ENCODE measurements around the gene TGFB3.

Gene TGFB3

DNA sequence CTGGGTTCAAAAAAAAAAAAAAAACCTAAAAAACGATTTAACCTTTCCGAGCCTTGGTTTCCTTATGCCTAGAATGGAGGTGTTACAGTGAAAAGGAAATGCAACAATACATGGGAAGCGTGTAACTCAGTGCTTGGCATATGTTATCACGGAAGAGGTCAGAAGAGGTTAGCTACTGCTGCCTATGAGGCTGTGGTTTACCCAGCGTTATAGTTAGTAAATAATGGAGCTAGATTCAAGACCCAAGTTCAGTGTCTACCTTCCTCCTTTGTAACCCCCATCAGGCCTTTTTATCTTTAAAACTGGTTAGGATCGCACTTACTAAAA lies 4.6 kb upstream of the TGFB3 start:
- ATAC-seq = no peak
- DNase-seq = no peak

DNA sequence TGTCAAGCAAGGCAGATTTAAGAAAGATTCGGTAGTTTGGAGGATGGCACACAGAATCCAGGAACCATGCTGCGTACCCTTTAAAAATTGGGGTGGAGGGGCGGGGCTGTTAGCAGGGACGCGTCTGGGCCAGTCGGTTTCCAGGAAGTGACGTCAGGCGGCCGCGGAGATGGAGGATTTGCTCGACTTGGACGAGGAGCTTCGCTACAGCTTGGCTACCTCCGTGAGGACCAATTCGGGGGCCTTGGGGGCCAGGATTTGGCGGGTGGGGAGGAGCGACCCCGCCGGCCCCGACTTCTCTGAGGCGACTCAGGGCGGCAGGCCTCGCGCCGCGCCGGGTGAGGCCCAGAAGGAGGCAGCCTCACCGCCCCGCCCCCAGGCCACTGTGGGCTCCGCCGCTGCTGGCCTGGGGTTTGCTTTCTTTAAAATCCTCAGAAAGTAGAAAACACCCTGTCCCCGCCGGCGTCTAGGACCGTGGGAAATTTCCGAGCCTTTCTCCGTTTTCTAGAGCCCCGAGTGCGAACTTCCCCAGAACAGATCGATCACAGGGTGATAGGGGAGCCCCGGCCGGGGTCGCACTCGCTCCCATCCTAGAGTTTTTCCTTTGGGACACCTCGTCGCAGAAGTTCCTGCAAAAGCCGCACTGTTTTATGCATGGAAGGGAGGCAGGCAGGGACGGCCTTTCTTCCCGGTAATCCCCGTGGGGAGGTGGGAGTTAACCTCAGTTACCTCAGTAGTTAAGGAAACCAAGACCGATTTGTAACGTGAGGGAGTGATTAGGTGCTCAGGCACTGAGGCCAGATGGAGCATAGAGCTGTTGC lies 4.0 kb upstream of the TGFB3 start, which contains the start of gene IFT43:
Gene IFT43, plus strand, starts transcription at position 146 of the 821 bp plus-strand sequence. Its CDS starts 24 bp downstream, at position 170.
- ATAC-seq (peak; percentile 76), DNase-seq (peak; percentile 92)

DNA sequence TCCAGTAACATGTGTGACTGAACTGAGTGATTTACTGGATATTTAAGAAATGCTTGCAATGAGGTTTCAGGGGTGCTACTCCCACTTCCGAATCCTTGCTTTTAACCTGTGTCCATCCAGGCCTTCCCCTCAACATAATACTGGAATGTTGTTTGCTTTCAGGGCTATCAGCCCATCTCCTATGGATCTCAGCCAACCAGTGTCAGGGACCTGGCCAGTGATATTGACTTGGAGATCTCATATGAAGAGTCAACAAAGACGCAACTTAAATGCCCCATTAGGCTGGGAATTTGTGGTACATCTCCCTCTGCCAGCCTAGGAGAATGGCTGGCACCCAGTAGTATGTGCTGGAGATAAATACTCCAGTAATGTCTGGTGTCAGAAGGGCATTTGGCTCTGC lies 2.9 kb upstream of the TGFB3 start:
- DNase-seq (no peak), ATAC-seq (no peak)

DNA sequence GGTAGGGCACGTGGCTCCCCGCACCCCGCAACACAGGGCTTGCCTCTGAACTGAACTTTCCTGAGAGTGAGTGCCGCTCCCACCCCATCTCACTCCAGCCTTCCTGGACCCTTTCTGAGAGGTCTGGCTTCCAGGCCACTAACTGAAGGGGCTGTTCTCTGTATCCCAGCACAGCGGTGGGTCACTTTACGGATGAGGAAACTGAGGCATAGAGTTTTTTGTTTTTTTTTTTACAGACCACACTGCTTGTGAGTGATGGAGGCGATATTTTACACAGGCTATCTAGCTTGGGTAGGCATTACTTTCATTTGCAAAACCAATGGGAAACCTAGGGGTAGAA lies 1.2 kb upstream of the TGFB3 start:
- ATAC-seq (no peak), DNase-seq (no peak)

DNA sequence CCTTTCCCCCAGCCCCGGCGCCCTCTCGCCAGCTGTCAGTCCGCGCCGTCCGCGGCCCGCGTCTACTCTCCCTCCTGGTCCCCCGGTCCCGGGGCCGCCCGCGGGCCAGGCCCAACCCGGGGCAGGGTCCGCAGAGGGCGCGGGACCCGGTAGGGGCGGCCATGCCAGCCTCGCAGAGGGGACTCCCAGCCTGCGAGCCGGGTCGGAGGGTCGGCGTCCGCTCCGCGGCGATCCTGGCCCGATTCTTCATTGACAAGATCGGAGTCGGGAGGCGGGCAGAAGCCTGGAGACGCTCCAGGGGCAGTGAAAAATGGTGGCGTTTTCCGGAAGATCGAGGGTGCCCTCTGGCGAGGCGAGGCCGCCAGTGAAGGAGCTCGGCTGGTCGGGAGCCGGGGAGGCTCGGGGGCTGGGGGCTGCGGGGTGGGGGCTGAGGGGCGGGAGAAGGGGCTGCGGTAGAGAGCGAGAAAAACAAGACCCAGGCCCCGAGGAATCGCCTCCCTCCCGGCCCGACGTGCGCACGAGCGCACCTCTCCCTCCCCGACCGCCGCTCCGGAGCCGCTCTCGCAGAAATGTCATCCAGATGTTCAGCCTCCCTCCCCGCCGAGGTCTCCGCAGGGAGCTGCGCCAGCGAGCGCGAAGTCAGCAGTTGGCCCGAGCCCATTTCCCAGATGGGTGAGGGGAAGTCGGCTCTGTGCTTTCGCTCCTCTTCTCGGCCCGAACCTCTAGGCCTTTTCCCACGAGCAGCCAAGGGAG lies 647 bp upstream of the TGFB3 start:
- ATAC-seq (peak; percentile 72), DNase-seq (peak; percentile 79)

DNA sequence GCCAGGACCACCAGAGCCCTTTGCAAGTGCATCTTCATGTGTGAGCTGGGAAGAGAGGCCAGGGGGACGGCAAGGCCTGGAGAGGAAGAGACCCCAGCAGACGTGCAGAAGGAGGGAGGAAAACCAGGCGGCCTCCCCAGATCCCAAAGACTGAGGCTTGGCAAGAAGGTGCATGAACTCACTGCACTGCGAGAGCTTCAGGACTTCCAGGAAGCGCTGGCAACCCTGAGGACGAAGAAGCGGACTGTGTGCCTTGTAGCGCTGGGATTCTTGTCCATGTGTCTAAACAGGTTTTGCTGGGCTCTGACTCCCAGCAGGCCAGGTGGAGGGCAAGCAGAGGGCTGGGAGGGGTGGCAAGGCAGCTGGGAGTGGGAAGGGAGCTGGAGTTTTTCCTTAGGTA lies 939 bp downstream of the TGFB3 start:
- DNase-seq (no peak), ATAC-seq (no peak)

DNA sequence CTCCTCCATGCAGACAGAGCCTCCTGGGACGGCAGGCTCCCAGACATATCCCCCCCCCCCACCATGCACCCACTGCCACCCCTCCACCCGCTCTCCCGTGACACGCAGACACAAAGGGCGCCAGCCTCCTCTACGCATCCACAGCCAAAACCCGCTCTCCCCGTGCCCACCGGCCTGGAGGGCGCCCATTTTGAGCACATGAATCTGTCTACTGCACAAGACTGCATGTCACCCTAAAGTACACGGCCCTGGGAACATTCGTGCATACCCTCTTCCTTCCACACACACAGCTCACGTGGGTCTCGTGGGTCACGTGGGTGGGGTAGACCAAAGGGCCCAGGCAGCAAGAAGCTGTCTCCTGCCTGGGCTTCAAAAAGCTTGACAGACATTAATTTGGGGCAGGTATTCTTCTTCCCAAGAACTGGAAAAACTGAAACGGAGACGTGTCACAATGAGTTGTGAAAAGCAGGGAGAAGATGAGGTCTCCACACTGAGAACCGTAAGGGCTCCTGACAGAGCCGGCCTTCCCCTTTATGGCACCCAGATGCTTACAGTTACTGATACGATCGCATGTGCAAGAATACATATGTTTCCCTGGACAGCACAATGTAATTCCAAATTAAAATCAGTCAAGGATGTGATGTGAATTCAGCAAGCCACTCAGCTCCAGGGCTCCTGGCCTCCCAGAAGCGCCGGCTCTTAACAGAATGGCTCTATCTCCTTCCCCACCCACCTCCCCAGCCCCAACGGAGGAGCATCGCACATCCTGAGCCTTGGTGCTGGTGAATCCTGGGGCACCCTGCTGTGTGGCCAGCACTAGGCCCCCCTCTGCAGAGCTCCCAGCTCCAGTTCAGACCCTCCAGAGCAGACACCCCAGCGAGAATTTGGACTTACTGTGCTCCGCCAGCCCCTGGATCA lies 1.9 kb downstream of the TGFB3 start:
- DNase-seq (no peak), ATAC-seq (no peak)

DNA sequence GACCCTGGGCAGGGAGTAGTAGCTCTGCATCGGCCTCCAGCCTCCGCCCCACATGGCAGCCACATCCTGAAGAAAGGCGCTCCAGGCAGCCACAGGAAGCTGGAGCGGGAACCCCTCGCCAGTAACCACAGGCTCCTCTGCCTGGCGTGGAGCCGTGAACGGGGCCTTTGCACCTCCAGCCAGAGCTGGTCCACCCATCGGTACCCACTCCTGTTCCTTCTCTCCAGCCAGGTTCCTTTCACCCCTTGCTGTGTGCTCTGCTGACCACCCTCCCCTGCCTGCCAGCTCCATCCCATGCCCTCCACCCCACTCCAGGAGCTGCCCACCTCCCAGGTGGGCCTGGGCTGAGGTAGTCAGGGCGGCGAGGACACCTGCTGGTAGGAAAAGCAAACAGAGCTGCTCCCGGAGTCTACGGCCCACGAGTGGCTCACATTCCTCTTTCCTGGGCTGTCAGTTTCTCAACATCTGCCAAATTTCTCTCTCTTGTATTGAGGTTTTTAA lies 2.7 kb downstream of the TGFB3 start:
- ATAC-seq = no peak
- DNase-seq = peak; percentile 46

DNA sequence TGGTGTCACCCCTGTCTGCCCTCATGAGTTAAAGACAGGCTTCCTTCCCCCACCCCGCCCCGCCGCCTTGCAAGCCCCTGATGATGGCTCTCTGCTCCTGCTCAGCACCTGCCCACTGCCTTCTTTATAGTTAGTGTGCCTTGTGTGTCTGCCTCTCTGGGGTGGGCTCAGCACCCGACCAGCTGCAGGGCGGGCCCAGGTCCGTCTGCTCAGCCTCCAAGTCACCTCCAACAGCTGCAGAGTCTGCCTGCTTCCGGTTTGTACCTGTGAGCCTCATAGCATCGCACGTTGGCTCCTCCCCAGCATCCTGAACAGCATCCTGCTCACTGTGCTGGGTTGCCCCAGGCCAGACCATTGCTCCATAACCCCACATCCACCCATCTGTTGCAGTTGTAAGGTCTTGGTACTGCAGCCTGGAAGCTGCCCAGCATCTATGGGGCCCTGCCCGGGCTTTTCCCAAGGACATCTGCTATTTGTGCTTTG lies 3.5 kb downstream of the TGFB3 start:
- DNase-seq = no peak

DNA sequence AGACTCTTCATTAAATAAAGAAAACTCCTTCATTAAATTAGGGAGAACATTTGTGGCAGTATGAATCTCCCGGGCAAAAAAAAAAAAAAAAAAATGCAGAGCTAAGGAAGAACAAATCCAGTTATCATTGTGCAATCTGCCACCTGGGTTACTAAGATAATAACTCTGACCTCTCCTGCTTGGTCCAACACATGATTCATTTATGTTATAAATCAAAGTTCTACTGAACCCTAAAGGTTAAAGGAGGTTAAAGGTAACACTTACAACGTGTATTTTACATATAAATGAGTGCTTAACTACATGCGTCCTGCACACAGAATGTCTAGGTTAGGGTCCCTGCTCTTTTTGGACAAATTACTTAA lies 4.2 kb downstream of the TGFB3 start:
- ATAC-seq = no peak

More for the DNA sequence above, 3.5 kb downstream of the TGFB3 start:
- ATAC-seq = no peak

DNA sequence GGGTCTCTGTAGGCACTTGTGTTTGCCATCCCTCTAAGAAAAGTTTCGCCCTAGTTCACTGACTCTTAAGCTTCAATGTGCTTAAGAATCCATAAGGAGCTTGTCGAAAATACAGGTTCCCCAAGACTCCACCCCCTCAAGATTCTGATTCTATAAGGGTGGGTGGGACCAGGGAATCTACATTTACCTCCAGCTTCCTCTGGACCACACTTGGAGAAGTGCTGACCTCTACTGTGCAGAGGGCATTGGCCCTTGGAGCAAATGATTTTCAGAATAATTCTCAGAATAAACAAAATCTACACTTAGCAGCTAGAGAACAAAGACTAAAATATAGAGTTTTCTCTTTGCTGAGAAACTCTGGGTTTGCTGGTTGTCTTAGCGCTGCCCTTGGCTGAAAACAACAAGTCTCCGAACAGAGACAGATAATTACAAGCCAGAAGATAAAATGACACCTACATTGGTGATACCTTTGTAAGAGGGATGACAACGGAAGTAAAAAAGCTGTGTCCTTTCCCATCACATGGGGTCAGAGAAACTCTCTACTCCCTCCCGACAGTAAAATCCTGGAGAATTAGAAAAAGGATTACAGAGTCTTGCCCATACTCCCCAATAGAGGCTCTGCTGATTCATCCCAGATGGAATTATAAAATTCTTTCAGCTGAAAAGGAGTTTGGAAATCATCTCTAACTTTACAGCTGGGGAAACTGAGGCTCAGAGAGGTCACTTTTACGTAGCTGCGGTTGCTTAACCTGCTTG lies 4.8 kb downstream of the TGFB3 start:
- no peak for ATAC-seq

More for the DNA sequence above, 4.2 kb downstream of the TGFB3 start:
- no peak for DNase-seq

DNA sequence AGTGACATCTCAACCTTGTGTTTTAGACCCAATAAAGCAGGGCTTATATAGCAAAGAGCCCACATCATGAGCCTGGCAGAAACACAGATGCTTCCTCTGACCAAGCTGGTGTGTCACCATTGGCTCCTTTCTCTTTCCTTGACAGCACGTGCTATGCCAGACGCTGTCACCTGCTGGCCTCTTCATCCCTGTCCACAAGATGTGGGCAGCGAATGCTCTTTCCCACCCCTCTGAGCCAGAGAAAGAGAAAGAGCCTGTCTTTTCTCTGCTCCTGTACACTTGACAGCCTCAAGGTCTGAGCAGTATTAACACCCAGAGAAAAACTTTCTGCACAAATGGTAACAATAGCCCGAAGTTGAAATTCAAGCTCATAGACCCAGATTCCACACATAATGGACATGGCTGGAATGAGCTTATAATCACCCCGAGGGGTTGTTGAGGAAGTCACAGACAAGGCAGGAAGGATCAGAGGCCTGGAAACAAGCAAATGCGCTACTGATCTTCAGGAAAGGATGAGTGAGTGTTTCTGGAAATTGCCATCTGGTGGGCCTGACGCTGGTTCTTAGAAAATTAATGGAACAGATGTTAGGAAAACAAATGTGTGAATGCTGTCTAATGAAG lies 8.9 kb downstream of the TGFB3 start:
- ATAC-seq = no peak
- DNase-seq = no peak

More for the DNA sequence above, 4.8 kb downstream of the TGFB3 start:
- no peak for DNase-seq

DNA sequence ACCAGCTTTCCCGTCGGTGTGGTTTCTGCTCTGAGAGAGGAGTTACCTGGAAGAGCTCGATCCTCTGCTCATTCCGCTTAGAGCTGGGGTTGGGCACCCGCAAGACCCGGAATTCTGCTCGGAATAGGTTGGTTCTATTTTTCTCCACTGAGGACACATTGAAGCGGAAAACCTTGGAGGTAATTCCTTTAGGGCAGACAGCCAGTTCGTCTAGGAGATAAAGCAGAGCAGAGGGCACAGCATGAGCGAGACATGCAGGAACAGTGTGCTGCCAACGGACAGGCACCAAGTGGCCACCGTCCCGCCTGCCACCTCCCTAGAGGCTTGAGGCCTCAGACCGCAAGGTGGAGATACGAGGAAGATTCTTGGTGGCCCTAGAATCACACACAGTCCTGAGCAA lies 10.3 kb downstream of the TGFB3 start:
- ATAC-seq (no peak), DNase-seq (no peak)

DNA sequence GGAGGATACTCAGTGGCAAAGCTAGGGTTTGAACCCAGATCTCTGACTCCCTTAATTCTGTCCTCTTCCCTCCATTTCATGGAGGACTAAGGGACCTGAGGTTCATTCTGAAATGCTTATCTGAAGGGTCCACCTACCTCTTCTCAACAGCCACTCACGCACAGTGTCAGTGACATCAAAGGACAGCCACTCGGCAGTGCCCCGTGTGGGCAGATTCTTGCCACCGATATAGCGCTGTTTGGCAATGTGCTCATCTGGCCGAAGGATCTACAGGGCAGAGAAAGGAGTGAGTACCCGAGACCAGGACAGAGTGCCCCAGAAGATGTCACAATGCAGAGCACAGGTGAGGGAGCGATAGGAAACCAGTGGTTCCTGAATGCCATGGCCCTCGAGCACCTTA lies 10.8 kb downstream of the TGFB3 start:
- no peak for DNase-seq
- no peak for ATAC-seq

DNA sequence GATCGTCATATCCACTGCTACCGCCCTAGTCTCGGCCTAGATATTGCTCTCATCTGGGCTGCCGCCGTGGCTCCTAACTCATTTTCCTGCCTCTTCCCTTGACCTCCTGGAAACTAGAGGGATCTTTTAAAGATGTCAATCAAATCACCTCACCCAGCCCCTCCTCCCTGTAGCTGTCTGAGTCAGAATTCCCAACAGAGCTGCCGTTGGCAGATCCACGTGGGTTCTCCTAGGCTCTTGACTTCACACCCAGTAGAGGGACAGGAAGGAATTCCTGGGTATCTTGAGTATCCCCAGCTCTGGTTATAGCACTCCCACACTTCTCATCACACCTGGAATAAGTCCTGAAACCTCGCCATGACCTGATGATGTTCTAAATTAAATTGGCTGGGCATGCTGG lies 11.9 kb downstream of the TGFB3 start:
- ATAC-seq (no peak), DNase-seq (no peak)

DNA sequence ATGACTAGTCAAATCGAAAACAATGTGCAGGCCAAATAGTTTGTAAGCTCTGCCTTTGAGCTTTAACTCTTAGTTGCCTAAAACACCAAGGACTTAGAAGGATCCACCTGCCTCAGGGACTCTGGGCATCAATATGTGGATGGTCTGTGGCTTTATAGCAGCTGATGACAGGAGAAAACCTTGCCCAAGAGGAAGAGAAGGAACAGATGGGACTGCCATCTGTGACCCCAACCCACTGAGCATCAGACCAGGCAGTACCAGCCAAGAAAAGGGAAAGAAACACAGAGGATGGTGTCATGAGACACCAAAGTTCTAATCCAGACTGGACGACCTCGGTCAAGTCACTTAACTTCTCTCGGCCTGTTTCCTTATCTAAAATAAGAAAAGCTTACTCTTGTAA lies 12.7 kb downstream of the TGFB3 start:
- no peak for DNase-seq
- ATAC-seq = no peak

DNA sequence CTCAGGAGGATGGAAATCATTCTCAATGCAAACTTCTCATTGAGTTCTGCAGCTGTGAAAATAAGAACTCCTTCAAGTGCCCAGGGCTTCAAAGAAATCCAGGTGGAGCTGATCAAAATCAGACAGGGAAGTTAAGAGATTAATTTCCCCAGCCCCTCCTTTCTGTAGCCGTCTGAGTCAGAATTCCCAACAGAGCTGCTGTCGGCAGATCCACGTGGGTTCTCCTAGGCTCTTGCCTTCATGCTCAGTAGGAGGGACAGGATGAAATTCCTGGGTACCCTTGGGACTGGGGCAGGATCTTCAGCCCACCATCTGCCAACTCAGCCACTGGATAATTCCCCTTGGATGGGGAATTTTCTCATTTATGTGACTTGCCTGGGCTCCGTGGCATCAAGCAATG lies 13.3 kb downstream of the TGFB3 start:
- DNase-seq (no peak), ATAC-seq (no peak)

DNA sequence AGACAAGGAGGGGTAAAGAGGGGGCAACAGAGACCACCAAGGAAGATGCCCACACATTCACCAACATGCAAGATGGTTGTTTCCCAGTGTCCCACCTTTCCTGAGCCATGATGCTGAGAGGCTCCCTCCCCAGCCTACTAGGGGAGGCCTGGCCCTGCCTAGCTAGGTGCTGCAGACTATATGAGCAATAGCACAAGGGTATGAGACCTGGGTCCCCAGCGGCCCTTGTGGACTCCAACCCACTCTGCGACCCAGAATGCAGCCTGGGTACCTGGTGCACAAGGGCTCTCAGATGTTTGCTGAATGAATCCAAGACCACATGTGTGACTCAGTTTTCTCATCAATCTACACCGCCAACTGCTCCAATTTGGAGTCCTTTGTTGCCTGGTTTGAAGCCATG lies 13.9 kb downstream of the TGFB3 start:
- no peak for ATAC-seq
- DNase-seq = no peak

DNA sequence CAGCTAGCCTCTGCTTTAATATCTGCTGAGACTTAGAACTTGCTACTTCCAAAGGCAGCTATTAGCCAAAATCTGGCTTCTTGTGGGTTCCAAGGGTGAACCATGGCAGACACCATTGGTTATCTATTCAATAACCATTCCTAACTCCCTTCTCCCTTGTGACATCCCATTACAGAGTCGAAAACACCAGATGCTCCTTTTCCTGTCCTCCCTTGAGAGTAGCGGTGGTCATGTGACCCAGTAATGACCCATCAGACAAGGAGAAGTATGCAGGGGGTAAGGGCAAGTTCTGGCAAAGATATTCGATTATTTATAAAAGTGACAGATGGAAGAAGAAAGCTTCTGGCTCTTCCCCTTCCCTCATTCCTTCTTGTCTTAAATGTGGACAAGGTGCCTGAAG lies 20.1 kb downstream of the TGFB3 start:
- DNase-seq (no peak), ATAC-seq (no peak)

DNA sequence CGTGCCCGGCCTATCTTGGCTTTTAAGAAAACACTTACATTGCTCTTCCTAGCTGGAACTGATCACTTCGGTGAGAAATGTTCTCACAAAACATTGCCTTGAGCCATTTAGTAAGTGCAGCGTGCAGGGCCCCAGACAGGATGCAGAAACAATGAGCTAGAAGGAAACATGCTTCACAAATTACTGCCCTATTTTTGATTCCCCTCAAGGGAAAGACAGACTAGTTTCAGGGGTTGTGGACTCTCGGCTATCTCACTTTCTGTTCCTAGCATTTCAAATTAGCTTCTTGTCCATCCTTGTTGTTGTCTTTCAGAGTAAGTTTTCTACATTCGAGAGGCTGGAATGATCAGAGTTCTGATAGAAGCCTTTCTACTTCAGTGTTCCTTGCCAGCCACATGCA lies 21.6 kb downstream of the TGFB3 start:
- DNase-seq (no peak), ATAC-seq (no peak)

DNA sequence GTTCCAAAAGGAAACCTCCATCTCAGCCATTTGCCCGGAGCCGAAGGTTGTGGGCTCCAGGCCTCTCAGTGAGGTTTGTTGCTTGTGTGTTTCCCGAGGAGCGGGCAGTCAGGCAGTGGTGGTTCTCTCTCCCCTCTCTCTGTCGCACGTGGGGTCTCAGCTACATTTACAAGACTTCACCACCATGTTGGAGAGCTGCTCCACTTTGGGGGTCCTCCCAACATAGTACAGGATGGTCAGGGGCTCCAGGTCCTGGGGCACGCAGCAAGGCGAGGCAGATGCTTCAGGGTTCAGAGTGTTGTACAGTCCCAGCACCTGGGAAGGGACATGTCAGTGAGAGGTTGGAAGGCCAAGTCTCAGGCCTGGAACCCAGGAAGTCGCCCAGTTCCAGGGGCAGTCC lies 22.8 kb downstream of the TGFB3 start:
- ATAC-seq = no peak

More for the DNA sequence above, 22.8 kb downstream of the TGFB3 start:
- no peak for DNase-seq

Data from stimulated activated naive CD8-positive, alpha-beta T cell treated with anti-CD3 and anti-CD28 coated beads, Interleukin-15, Interleukin-2, amounts not matched to agents 100 U/mL and 50 U/mL, for 24 hours (primary cell).